IPS-NIHi7 (cell line): ENCODE measurements around the gene DNM1.

Experiments used
- DNase-seq: peaks from one replicate; pipeline ENCODE4 v3.0.0; 2012; ENCODE audit warnings: mixed read lengths; ENCODE audit errors: extremely low spot score

Gene DNM1

DNA sequence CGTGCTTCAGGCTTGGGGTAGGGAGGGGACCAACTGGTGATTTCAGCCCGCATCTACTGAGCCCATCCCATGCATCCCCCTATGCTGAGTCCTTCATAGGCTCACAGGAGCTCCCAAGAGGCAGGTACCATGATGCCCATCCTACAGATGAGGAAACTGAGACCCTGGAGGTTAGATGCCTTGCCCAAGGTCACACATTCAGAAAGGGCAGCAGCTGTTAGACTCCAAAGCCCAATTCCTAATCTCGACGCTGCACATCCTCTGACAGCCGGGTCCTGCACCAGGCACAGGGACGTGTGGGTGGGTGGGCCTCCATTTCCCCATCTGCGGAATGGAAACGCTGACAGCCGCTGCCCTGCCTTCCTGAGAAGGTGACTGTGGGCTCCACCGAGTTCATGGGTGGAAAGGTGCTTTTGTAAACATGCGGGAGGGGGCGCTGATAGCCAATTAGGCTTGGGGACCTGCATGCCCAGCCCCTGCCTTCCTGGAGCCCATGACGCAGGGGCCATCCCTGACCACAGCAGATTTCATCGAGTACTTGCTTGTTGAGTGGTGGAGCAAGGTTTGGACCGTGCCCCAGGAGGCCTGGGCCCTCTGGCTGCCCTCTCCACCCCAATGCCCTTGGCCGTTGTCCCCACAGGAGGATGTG is 2.2 kb downstream of the DNM1 start:
- DNase-seq: no peak

DNA sequence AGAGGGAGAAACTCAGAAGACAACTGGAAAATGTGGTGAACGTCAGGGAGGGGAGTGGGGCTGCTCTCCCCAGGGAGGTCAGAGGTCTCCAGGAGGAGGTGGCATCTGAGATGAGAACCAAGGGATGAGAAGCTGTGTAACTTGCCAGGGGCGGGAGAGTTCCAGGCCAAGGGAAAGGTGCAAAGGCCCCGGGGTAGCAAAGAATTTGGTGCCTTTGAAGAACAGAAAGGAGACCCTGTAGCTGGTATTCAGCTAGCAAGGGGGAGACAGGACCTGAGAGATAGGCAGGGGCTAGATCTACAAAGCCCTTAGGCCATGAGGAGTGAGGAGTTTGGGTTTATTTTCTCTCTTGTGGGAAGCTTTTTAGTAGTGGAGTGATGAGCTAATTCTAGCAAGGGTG is 3.3 kb downstream of the DNM1 start:
- DNase-seq: no peak

DNA sequence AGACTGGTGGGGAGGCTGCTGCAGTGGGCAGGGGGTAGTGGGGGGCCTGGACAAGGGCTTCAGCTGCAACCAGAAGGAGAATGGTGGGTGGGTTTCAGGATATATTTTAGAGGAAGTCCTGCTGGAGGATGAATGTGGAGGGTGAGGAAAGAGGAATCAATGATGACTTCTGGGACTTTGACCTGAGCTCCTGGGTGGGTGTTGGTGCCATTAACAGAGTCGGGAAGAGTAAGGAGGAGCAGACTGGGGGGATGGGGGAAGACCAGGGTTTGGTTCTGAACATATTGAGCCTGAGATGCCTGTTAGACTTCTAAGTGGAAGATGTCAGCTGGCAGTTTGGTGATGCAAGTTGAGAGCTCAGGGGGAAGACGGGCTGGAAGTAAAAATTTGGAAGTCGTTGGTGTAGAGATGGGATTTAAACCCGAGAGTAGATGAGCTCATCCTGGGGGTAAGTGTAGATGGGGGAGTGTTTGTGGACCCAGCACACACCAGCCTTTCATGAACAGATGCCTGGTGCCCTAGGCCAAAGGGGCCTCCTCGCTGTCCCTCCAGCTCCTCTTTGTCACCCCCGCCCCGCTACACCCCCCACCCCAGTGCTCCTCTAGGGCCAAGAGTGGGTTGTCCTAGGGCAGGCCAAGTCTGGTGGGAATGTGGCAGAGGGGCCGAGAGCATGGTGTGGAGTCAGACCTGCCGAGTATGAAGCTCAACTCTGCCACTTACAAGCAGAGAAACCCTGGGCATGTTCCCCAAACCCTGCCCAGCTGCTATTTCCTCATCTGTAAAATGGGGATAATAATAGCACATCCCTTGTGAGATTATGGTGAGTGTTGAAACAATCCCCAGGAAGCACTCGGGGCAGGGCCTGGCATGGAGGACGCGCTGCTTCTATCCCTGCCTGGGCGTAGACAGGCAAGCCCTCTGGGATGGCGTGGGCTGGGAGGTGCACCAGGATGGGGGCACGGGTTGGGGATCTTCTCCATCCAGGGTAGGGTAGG is 4.0 kb downstream of the DNM1 start:
- DNase-seq: no peak

DNA sequence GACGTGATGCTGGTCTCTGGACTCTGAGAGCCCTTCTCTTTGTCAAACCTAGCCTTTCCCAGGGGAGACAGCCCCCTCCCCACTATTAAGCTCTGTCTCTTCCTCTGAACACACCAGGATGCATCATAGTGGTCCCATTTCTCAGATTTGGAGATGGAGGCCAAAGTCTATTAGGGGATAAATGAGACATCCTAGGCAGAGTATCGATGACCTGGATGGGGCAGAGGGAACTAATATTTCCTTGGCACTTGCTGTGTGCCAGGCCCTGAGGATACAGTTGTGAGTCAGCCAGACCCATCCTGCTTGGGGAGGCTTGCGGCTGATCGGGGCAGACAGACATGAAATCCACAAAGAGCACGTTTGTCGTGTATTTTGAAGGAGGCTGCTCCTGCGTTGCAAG is 5.2 kb downstream of the DNM1 start:
- DNase-seq: no peak

DNA sequence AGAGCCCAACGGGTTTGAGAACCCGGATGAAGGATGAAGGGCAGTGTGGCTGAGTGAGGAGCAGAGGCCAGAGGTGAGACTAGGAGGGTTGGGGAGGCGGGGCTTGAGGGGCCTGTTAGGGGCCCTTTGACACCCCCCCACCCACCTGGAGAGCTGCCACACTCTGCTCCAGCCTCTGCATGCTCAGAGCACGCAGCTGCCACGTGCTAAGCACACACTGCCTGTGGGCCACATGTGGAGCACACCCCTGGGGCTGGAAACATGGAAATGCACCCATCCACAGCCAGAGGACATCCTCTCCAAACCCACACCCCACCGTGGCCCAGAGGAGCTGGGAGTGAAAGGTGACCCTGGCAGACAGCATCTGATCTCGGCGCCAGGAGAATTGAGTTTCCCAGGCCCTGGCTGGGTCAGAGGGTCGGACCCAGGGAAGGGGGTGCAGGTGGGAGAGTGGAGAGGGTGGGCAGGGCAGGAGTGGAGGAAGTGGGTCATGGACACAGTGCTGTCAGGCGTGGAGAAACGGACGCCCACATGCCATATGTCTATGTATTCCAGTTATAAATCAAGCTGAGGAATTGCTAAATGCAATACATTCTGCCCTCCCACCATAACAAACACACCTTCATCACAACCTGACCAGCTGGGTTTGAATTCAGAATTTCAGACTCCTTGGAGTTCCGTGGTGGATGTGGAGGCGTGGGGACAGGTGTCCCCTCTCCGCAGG is 5.9 kb downstream of the DNM1 start:
- DNase-seq: no peak

DNA sequence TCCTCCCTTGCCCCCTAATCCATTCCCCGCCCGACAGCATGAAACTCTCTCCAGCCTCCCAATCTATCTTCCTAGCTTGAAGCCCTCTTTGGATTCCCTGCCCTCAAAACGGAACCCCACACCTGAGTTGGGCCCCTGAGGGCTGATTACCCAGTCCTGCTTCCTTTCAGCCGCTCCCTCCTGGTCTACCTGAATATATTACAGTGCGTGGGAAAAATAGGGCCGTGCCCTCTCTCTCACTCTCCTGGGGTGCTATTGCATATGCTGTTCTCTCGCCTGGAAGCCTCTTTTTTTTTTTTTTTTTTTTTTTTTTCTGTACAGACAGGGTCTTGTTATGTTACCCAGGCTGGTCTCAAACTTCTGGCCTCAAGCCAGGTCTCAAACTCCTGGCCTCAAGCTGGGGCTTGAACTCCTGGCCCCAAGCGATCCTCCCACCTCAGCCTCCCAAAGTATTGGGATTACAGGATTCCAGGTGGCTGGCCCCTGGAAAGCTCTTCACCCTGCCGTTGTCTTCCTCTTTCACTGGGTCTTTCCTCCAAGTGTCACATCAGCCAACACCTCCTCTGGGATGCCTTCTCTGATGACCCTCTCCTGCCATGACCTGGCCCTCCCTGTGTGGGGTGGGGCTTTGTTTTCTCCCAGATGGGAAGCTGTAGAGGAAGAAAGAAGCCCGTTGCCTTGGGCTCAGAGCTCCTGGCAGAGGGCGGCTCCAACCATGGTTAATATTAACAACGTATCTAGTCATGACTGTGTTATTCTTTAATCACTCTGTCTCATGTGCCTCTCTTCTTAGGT is 8.2 kb downstream of the DNM1 start:
- DNase-seq: no peak

DNA sequence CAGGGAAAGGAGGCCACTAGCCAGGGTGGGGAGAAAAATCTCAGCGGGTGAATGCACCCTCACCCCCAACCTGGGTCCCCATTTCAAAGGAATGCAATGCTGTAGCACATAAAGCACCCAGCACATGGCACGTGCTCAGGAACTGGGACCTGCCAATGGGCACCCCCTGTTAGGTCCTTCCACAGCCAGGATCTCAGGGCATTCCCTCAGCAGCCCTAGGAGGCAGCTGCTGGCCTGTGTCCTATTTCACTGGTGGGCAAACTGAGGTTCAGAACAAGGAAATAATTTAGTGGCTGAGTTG is 8.8 kb downstream of the DNM1 start:
- DNase-seq: no peak

DNA sequence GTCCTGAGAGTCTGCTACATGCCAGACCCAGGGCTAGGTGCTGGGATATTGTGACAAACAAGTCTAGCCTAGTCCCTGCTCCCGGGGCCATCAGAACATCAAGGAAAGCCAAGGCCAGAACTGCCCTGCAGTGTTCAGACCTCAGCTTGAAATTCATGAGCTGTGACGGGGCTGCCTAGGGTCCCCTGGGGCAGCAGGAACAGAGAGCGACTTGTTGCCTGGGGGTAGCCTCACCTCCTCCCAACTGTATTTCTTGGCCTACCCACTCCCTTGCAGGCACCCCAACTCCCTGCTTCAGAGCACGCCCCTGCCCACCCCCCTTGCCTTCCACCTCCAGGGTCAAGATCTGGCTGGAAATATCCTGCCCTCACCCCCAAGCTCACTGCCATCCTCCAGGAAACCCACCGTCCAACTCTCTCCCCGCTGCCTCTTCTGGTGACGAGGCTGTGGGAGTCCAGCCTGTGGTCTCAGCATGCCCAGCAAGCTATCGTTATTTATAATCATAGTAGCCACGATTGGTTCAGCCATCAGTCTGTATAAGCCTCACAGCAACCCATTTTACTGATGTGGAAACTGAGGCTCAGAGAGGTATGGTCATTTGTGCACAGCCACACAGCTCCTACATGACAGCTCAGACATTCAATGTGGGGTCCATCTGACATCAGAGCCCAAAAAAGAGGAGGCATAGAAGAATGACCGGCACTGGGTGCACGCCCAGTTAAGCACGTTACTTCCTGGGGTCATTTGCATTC is 10.7 kb downstream of the DNM1 start:
- no peak for DNase-seq

DNA sequence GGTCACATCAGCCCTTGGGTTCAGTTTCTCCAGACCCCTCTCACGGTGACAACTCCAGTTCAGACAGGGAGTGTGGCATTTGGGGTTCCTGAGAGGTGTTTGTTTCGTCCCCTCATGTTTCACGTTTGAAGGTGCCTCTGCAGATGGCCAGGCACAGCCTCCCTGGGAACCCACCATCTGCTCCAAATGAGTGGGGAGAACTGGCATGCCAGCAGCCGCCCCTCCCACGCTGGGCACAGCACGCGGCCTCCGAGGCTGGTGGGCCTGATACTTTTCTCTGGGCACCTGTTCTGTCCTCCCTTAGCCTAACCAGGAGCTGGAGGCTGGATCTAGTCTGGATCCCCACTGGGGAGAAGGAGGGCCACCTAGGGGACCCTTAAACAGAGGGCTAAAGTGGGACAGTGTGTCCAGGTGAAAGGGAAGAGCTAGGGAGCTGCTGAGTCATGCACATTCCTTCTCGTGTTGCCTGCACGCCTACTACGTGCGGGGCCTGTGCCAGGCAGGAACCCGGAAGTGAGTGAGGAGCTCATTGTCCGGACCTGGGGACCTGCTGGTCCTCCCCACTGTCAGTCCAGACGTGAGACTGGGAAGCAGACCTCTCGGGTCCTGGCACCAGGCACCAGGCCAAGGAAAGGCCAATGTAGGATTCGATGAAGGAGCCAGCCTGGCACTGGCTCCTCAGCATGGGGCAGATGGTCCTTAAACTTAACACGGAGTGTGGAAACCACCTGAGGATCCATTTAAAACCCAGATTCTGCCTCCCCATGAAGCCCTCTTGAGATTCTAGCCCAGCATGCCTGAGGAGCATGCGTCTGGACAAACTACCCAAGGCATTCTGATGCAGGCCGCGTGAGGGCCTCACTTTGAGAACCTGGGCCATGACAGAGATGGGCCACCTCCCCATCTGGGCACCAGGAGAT is 11.7 kb downstream of the DNM1 start:
- DNase-seq: no peak

DNA sequence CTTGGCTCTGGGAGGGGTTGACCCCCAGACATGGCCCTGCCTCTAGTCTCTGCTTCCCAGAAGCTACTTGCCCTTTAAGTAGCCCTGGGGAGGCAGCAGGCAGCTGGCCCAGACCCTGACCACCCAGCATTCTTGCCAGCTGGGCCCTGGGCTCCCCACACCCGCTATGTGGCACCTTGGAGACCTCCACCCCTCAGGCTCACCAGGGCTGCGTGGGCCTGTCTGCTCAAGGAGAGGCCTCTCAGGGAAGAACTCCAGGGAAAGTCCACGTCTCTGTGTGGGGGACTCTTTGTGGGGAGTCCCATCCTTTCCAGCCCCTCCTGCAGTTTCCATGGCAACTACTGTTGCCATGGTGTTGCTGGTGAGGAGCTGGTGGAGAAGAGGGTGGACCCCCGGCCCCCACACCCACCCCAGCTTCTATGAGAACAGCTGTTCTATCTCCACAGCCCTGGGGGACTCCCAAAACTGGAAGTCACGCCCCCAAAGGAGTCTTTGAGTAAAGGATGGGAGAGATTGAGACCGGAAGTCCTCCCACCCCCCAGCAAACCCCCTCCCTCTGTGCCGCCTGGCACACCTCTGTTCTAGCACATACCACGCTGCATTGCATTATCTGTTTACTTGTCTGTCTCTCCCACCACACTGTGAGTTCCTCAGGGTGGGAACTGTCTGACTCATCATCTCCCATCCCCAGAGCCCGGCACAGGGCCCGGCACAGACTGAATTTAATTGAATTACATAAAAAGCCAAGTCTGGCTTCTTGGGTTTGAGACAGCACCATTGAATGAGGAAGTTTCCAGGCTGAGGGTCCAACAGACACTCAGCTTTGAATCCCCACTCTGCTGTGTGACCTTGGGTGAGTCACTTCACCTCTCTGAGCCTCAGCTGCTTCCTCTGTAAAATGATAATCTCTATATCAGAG is 12.6 kb downstream of the DNM1 start:
- DNase-seq: no peak

DNA sequence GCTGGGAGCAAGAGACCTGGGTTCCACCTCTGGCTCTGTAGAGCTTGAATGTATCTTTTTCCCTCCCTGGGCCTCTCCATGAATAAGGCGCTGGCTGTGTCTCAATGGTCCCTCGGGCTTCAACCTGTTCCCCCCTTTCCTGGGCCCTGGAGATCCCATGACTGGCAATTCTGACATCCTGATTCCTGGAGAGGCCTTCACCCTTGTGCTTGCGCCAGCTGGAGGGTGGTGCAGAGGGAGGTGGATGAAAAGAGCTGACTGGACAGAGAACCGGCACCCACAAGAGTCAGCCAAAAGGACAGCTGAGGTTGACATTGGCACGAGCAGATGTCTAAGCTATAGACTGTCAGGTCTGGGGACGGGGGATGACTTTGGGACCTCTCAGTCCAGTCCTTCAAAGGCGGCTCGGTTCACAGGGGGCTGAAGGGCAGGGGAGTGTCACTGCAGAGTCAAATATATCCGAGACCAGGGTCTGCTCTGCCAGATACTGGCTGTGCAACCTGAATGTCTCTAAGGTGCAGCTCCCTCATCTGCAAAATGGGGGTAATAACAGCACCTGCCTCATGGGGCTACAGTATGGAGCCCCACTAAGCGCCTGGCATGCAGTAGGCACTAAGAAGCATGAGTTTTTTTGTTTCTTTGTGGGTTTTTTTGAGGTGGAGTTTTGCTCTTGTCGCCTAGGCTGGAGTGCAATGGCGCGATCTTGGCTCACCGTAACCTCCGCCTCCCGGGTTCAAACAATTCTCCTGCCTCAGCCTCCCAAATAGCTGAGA is 13.8 kb downstream of the DNM1 start:
- no peak for DNase-seq

DNA sequence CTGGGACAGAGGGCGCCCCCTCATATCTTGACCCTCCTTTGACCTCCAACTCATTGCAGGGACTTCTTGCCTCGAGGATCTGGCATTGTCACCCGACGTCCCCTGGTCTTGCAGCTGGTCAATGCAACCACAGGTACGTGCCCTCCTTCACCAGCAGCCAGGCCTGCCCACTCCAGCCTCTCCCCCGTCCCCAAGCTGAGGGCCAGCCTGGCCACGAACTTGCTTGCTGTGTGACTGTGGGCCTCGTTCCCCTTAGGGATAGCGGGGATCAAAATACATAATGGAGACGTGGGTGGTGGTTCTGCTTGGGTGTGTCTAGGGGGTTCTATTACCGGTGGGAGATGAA is 15.0 kb downstream of the DNM1 start:
- no peak for DNase-seq

DNA sequence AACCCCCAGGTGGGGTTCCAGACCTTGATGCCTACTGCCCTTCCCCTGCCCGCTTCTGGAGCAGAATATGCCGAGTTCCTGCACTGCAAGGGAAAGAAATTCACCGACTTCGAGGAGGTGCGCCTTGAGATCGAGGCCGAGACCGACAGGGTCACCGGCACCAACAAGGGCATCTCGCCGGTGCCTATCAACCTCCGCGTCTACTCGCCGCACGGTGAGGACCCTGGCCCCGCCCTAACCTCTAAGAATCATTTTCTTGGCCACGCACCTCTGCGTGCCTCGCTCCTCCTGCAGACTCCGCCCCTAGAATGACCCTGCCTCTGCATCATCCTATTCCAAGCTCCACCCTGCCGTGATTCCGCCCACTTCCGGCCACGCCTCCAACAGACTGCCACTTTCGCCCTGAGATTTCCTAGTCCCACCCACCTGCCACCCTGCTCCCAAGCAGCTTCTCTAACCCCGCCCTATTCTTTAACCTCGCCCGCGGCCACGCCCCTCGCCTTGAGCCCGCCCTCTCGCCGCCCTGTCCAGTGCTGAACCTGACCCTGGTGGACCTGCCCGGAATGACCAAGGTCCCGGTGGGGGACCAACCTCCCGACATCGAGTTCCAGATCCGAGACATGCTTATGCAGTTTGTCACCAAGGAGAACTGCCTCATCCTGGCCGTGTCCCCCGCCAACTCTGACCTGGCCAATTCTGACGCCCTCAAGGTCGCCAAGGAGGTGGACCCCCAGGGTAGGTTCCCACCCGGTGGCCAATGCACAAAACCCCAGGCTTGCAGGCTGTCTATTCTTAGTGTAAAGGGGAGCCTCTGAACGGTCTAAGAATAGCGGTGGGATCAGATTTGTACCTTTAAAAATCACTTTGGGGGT is 15.6 kb downstream of the DNM1 start:
- DNase-seq: peak; percentile 100

DNA sequence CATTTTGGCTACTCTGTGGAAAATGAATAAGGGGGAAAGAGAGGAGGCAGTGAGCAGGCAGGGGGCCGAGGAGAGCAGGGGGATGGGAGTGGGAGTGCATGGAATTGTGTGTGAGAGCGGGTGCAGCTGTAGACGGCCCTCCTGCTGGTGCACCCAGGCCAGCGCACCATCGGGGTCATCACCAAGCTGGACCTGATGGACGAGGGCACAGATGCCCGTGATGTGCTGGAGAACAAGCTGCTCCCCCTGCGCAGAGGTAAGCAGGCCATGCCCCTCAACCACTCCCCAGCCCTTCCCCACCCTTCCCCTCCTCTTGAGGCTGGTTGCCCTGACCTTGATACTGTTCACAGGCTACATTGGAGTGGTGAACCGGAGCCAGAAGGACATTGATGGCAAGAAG is 16.7 kb downstream of the DNM1 start:
- DNase-seq: no peak

DNA sequence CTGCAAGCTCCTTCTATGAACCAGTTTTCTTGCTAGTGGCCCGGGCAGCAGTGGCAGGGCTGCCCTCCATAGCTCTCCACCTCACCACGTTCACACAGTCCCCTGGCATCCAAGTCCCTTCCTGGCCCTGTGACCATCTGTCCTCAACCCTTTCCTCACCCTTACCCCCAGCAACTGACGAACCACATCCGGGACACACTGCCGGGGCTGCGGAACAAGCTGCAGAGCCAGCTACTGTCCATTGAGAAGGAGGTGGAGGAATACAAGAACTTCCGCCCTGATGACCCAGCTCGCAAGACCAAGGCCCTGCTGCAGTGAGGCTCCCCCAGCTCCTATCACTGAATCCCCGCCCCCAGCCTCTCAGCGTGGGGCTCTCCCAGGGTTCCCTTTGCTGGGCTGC is 18.8 kb downstream of the DNM1 start:
- no peak for DNase-seq

DNA sequence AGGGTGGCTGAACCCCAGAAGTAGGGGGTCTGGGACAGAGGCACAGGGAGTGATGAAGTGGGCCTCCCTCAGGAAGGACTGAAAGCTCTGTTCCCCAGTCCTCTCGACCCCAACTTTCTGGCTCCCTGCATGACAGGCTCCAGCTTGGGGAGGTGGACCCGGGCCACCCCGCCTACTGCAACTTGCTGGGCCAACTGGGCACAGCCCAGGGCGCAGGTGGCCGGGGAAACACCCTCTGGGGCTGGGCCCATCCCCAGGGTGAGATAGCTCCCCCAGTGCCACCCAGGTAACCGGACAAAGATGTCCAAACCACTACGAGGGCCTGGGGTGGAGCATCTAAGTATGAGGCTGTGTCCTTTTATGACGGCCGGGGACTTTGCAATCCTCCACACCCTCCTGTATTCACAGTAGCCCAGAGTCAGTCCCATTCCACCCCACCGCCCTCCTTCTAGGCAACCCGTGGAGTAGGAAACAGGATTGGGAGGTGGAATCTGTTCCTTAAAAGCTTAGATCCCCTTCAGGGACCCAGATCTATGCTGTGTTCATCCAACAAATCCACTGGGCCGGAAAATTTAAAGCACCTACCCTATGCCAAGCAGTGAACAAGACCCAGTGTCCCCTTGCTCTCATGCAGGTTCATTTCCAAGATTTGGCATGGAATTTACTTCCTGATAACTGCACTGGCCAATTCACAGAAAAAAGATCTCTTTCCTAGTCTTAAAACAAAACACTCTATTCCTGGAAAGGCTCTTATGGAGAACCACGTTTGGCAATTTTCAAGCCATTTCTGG is 19.9 kb downstream of the DNM1 start:
- DNase-seq: no peak

DNA sequence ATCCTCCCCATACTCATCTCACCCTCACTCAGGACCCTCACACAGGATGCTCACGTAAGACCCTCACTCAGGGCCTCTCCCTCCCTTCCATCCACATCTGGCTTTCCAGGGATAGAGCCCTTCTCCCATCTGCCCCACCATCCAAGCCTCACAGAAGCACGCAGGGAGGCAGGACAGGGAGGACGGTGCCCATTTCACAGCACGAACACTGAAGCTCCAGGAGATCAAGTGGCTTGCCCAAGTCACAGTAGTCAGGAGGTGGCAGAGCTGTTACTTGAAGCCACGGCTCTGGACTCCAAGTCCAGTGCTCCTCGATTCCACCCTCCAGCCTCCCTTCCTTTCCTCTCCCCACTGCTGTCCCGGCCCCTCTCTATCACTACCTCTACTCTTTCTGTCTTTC is 21.7 kb downstream of the DNM1 start:
- no peak for DNase-seq
